ENCODE results near the gene XXYLT1. TPM values are rescaled to one million over a fixed set of nuclear protein-coding genes. Genes with fewer than 3 reads are reported as not detected.

XXYLT1 gene
- total RNA-seq, 3 donors from 2014 or later: 10.0 to 10.7 (median 10.2) TPM

DNA sequence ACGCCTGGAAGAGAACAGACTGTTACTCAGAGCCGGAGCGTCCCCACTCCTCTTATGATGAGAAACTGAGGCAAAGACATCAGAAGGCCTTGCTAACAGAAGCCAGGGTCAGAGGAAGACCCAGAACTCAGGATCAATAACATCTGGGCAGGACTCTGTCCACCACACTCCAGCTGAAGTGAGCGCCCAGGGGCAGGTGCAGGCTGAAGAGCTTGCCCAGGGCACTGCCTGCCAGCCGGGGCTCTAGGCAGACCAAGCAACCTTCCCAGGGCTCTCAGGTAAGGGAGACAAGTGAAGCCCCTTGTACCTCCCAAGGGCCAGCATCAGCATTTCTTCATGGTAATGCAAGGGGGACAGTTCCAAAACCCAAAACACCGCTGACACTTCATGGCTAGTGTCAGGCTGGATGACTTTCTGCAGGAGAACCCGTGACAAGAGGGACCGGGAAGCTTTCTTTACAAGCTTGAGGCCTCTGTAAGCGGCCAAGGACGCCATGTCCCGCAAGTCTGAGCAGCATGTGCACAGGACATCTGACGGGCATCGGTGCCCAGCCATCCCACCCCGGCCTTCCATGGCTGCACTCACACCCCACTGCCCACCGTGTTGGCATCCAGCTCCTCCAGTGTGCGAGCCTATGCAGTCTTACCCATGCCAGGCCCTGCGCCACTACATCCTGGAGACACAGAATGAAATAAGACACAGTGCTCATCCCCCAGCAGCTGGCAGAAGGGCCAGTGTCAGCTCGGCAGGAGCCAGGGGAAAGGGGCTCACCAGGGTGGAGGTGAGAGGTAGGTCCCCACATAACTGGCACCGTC is 14.1 kb downstream of the XXYLT1 start:
- Histone ChIP-seq H3K9me3 (no peaks in the 10 kb centered on the region), H3K4me1 (ENCODE audit: low read depth) (peaks cover 25% of the 10 kb centered on the region), H3K4me3 (no peak overlapping the region), H3K36me3 (ENCODE audit: low read depth) (no peaks in the 10 kb centered on the region)
- TF ChIP-seq, protein P1, sequence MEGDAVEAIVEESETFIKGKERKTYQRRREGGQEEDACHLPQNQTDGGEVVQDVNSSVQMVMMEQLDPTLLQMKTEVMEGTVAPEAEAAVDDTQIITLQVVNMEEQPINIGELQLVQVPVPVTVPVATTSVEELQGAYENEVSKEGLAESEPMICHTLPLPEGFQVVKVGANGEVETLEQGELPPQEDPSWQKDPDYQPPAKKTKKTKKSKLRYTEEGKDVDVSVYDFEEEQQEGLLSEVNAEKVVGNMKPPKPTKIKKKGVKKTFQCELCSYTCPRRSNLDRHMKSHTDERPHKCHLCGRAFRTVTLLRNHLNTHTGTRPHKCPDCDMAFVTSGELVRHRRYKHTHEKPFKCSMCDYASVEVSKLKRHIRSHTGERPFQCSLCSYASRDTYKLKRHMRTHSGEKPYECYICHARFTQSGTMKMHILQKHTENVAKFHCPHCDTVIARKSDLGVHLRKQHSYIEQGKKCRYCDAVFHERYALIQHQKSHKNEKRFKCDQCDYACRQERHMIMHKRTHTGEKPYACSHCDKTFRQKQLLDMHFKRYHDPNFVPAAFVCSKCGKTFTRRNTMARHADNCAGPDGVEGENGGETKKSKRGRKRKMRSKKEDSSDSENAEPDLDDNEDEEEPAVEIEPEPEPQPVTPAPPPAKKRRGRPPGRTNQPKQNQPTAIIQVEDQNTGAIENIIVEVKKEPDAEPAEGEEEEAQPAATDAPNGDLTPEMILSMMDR (IDR thresholded peaks at IDR 0.05): no peak
- DNase-seq: no peak
- intact Hi-C loops (cut with DNase I, micrococcal nuclease): loop anchor here in 1 of 2 donors (5.0 kb wide), 1 partner anchor 570 kb away; the partner anchor contains the start of gene FAM43A
- ATAC-seq: no peak

DNA sequence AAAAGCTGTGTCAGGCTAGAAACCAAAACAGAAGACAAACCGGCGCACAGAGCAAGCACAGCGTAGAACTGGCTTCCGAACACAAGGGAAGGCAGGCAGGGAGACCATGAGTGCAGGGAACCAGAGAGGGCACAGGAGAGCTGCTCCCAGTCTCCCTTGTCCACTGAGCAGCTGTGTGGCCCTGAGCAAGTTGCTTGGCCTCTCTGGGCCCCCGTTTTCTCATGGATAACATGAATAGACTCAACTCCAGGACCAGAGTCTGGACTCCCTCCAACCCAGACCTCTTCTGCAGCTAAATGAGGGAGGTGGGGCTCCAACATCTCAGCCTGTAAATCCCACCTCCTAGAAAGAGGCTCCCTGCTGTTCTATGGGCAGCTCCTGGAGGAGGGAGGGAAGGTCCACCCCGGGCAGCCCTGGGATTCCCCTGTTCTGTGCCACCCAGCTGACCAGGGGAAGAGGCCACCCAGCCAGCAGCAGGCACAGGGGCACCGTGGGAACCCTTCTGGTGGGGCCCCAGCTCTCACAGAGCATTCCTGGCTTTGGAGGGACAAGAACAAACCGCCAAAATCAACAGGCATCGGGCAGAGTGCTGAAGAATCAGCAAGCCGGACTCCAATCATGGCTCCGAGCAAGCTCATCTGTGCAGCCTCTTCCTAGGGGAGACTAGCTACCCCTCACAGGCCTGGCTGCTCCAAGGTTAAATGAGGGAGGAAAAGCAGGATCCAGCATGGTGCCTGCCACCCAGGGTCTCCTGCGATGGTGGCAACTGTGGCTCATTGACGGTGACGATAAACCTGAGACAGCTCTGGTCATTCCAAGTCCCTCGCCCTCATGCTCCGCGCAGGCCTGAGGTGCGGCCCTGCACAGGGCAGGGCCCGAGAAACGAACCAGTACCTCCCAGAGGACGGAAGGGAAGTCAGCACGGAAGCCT is 15.1 kb downstream of the XXYLT1 start:
- intact Hi-C loops (cut with DNase I, micrococcal nuclease): loop anchor here in 1 of 2 donors (5.0 kb wide), 1 partner anchor 569 kb away; the partner anchor contains the start of gene FAM43A
- Histone ChIP-seq H3K4me3 (no peak overlapping the region), H3K9me3 (no peaks in the 10 kb centered on the region), H3K4me1 (ENCODE audit: low read depth) (peaks cover 21% of the 10 kb centered on the region), H3K36me3 (ENCODE audit: low read depth) (no peaks in the 10 kb centered on the region)
- ATAC-seq (no peak), DNase-seq (no peak)
- TF ChIP-seq, protein P1 (IDR thresholded peaks at IDR 0.05): no peak

GRCh38 chr3:195255176-195255500 is 15.8 kb downstream of the XXYLT1 start:
- intact Hi-C loops (cut with DNase I, micrococcal nuclease): loop anchor here in 1 of 2 donors (5.0 kb wide), 1 partner anchor 568 kb away; the partner anchor contains the start of gene FAM43A
- DNase-seq (no peak), ATAC-seq (no peak)
- no peak overlapping the region for H3K4me3 ChIP-seq
- peaks cover 16% of the 10 kb centered on the region for H3K4me1 ChIP-seq (ENCODE audit: low read depth)
- TF ChIP-seq, protein P1 (IDR thresholded peaks at IDR 0.05): no peak
- H3K36me3 ChIP-seq (ENCODE audit: low read depth): no peaks in the 10 kb centered on the region
- H3K9me3 ChIP-seq: no peaks in the 10 kb centered on the region

DNA sequence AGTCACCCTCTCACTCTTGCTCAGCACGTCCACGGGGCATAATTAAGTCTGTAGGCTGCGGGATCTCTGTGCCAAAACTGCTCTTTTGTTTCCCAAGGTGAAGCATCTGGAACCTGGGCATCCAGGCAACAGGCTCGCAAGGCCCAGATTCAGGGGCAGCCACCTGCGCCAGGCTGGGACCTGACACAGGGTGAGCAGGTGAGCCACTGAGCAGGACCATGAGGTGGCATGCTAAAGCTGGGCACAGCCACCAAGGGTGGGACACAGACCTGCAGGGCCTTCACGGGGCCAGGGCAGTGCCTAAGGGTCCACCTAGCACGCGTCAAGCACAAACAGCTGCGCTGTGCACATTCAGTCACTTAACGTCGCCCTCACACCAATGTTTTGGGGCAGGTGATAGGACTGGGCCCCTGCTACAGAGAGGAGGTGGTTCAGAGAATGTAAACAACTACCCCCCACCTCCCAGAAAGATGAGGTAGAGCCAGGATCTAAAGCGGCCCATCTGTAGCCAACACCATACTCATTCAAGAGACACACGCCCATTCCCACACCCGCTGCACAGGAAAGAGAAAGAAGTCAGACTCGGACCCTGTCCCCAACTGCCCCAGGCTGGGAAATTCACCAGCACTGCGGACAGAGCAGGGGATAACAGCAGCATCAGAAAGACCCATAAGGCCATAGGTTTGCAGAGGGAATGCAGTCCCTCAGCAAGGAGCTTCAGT is 16.3 kb downstream of the XXYLT1 start:
- ATAC-seq (no peak), DNase-seq (no peak)
- peaks cover 15% of the 10 kb centered on the region for H3K4me1 ChIP-seq (ENCODE audit: low read depth)
- TF ChIP-seq, protein P1 (IDR thresholded peaks at IDR 0.05): no peak
- H3K4me3 ChIP-seq: no peak overlapping the region
- intact Hi-C loops (cut with DNase I, micrococcal nuclease): loop anchor here in 1 of 2 donors (5.0 kb wide), 1 partner anchor 567 kb away; the partner anchor contains the start of gene FAM43A
- H3K36me3 ChIP-seq (ENCODE audit: low read depth): no peaks in the 10 kb centered on the region
- H3K9me3 ChIP-seq: no peaks in the 10 kb centered on the region

DNA sequence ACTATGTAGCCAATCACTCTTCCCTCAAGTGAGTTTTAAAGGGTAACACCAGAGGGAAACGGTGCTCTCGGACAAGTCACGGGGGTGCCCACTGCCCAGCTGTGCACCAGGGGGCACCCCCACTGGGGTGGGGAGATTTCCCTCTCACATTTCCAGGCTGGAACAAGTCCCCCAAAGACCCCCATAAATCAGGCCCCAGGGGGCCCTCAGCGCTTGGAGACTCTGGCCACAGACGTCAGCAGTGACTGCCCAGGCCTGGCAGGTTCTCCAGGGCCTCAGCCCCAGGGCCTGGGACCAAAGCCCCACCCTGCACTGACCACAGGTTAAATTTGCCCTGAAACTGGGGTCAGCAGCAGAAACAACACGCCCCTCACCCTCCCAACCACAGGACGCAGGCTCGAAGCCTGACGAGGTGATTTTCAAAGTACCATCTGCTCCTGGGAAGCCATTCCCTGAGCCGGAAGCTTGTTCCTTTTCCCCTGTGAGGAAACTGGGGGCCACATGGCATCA is 17.0 kb downstream of the XXYLT1 start:
- ATAC-seq (no peak), DNase-seq (no peak)
- intact Hi-C loops (cut with DNase I, micrococcal nuclease): no loop called here
- Histone ChIP-seq H3K4me1 (ENCODE audit: low read depth) (peaks cover 8% of the 10 kb centered on the region), H3K9me3 (no peaks in the 10 kb centered on the region), H3K4me3 (no peak overlapping the region), H3K36me3 (ENCODE audit: low read depth) (no peaks in the 10 kb centered on the region)
- TF ChIP-seq, protein P1 (IDR thresholded peaks at IDR 0.05): no peak
